NCI-H1417 (cell line): ENCODE results near the gene OAS3.
"Not testable (repeated sequence)": the region's sequence is repeated elsewhere in the genome, so short reads cannot be mapped to it uniquely, and the experiment has no call there.

Experiments used
- DNase-seq, 3 experiments: peaks; one replicate each; lab custom pipeline; 2025; lab: John Stamatoyannopoulos, UW

Gene OAS3

DNA sequence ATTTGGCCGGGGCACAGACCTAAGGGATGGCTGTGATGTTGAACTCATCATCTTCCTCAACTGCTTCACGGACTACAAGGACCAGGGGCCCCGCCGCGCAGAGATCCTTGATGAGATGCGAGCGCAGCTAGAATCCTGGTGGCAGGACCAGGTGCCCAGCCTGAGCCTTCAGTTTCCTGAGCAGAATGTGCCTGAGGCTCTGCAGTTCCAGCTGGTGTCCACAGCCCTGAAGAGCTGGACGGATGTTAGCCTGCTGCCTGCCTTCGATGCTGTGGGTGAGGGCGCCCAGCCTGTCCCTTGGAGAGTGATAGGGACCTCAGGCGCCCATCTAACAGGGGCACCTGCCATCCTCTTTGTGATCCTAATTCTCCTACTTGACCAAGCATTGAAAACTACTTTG is 12.4 kb downstream of the OAS3 start:
- no peak for DNase-seq

DNA sequence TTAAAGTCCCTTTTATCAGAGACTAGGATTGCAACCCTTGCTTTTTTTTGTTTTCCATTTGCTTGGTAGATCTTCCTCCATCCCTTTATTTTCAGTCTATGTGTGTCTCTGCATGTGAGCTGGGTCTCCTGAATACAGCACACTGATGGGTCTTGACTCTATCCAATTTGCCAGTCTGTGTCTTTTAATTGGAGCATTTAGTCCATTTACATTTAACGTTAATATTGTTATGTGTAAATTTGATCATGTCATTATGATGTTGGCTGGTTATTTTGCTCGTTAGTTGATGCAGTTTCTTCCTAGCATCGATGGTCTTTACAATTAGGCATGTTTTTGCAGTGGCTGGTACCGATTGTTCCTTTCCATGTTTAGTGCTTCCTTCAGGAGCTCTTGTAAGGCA is 18.9 kb downstream of the OAS3 start:
- not testable (repeated sequence) for DNase-seq

DNA sequence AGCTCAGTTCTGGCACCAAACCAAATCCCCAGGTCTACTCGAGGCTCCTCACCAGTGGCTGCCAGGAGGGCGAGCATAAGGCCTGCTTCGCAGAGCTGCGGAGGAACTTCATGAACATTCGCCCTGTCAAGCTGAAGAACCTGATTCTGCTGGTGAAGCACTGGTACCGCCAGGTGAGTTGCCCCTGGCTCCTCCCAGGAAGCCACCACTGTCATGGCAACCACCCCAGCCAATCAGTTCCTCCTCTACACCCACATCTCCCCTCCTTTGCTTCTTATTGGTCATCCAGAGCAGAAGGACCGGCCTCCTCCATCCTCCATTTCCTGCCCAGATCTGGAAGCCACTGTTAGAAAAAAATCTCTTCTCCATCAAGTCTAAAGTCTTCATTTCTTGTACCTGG is 22.8 kb downstream of the OAS3 start:
- no peak for DNase-seq

GRCh38 chr12:112961536-112961935 is 23.3 kb downstream of the OAS3 start:
- DNase-seq, result no peak

DNA sequence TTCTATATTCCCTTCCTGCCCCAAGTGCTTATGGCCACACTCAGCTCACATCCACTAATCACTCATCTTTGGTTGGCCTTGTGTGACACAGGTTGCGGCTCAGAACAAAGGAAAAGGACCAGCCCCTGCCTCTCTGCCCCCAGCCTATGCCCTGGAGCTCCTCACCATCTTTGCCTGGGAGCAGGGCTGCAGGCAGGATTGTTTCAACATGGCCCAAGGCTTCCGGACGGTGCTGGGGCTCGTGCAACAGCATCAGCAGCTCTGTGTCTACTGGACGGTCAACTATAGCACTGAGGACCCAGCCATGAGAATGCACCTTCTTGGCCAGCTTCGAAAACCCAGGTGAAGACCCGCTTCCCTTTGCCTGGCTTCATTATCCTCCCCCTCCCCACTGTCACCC is 24.3 kb downstream of the OAS3 start:
- DNase-seq, result no peak

DNA sequence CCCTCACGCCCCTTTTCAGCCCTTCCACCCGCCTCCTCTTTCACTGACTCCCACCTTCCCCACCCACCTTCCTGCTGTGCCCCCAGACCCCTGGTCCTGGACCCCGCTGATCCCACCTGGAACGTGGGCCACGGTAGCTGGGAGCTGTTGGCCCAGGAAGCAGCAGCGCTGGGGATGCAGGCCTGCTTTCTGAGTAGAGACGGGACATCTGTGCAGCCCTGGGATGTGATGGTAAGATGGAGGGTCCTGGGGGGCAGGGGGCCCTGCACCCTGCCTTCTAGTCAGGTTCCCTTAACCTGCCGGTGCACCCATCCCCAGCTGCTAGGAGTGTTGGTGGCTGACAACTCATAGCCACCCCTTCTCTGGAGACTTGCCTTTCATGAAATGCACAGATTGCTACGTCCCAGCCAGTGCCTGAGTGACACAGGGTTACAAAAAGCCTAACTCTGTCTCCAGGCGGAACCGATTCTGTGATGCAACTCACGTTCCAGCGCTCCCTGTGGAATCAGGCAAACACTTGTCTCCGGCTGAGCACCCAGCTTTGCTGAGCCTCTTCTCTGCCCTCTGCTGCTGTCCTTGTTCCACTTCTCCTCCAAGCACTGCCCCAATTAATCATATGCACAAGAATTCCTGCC is 25.1 kb downstream of the OAS3 start:
- DNase-seq, result no peak

DNA sequence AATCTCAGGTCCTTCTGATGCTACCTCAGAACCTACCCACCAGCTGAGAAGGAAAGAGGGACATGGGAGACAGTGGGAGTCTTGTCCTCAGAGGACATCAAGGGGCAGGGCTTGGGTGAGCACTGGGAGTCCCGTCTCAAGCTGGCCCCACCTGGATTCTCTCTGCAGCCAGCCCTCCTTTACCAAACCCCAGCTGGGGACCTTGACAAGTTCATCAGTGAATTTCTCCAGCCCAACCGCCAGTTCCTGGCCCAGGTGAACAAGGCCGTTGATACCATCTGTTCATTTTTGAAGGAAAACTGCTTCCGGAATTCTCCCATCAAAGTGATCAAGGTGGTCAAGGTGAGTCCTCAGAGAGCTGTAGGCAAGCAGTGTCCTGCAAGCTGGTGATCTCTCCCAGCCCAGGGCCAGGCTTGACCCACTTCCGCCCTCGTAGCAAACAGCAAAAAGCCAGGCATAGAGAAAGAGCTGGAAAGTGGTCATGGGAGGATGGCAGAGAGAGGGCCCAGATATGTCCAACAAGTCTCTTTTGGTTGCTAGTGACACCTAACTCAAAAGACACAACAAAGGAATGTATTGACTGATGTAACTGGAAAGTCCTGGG is 25.9 kb downstream of the OAS3 start:
- DNase-seq, result no peak

DNA sequence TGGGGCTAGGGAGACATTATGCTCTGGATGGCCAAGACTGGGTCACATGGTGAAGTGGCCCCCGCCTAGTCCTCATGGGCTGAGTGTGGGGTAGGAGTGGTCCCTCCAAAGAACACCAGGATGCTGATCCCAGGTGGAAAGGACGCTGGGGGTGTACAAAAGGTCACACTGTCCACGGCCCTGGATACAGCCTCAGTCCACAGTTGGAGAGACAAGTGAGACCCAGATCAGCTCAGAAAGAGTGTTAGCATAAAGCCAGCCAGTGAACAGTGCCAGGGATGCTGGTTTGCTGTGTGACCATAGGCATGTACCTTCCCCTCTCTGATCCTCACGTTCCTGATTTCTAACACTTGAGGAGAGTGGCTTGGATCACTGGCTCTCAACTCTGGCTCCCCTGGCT is 26.6 kb downstream of the OAS3 start:
- no peak for DNase-seq

DNA sequence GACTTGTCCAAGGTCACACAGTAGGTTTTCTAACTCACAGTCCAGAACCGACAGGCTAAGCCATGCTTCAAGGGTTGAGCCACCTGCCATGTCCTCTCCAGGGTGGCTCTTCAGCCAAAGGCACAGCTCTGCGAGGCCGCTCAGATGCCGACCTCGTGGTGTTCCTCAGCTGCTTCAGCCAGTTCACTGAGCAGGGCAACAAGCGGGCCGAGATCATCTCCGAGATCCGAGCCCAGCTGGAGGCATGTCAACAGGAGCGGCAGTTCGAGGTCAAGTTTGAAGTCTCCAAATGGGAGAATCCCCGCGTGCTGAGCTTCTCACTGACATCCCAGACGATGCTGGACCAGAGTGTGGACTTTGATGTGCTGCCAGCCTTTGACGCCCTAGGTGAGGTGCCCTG is 27.4 kb downstream of the OAS3 start:
- DNase-seq, result no peak

DNA sequence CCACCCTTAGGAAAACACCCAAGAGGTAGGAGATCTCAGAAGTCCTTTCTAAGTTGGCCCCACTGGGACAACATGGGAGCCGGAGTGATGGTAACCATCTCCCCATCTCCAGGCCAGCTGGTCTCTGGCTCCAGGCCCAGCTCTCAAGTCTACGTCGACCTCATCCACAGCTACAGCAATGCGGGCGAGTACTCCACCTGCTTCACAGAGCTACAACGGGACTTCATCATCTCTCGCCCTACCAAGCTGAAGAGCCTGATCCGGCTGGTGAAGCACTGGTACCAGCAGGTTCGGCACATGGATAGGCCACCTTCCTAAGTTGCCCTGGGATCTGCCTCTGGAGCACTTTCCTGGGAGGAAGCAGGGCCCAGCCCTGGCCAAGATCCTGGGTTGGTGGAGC is 29.0 kb downstream of the OAS3 start:
- DNase-seq, result no peak

DNA sequence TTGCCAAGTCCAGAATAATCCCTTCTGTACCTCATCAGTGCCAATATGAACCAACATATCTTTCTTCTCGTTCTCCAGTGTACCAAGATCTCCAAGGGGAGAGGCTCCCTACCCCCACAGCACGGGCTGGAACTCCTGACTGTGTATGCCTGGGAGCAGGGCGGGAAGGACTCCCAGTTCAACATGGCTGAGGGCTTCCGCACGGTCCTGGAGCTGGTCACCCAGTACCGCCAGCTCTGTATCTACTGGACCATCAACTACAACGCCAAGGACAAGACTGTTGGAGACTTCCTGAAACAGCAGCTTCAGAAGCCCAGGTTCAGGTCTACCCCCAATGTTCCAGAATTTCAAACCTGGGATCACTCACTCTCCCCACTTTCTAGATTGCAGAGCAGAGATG is 29.6 kb downstream of the OAS3 start:
- DNase-seq, result no peak

- DNase-seq, result no peak
Observed at GRCh38 chr12:112969547-112970306, 31.5 kb downstream of the OAS3 start.

DNA sequence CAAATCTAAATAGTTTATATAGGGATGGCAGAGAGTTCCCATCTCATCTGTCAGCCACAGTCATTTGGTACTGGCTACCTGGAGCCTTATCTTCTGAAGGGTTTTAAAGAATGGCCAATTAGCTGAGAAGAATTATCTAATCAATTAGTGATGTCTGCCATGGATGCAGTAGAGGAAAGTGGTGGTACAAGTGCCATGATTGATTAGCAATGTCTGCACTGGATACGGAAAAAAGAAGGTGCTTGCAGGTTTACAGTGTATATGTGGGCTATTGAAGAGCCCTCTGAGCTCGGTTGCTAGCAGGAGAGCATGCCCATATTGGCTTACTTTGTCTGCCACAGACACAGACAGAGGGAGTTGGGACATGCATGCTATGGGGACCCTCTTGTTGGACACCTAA is 32.1 kb downstream of the OAS3 start:
- no peak for DNase-seq

GRCh38 chr12:112971248-112971647 is 33.0 kb downstream of the OAS3 start:
- DNase-seq, result no peak

- DNase-seq, result no peak
Observed at GRCh38 chr12:112973011-112973735, 34.9 kb downstream of the OAS3 start.

- no peak for DNase-seq
Observed at GRCh38 chr12:112973818-112974231, 35.6 kb downstream of the OAS3 start.

DNA sequence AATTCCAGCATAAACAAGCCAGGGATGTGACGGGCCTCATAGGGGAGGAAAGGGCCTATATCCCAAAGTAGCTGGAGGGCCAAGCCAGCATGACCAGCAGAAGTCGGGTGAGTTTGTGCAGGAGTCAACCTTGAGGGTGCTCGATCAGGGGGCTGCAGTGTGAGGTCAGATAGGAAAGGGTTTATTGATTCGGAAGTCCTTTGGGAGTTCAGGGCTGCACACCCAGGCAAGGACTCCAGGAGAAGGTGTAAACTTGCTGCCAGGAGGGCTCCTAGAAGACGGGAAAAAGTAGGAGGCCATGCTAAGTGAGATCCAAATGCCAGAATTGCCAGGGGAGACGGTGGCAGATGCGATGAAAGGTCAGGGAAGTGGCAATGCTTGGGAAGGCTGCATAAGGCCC is 36.6 kb downstream of the OAS3 start:
- DNase-seq, result no peak

DNA sequence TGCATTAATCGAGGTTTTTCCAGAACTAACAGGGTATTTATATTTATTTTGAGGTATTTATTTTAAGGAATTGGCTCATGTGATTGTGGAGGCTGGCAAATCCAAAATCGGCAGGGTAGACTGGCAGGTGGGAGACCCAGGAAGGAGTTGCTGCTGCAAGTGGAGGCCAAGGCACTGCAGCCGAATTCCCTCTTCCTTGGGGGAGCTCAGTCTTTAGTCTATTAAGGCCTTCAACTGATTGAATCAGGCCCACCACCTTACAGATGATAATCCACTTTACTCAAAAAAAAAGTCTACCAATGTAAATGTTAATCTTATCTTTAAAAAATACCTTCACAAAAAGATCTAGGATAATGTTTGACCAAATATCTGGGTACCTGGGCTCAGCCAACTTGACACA is 38.9 kb downstream of the OAS3 start:
- no peak for DNase-seq

GRCh38 chr12:112977641-112978040 is 39.4 kb downstream of the OAS3 start:
- no peak for DNase-seq

GRCh38 chr12:112978163-112979040 is 40.1 kb downstream of the OAS3 start, which contains the start of gene OAS2:
Gene OAS2, plus strand, starts transcription at chr12:112978519. Its CDS starts 90 bp downstream, at chr12:112978609.
- DNase-seq, result no peak

DNA sequence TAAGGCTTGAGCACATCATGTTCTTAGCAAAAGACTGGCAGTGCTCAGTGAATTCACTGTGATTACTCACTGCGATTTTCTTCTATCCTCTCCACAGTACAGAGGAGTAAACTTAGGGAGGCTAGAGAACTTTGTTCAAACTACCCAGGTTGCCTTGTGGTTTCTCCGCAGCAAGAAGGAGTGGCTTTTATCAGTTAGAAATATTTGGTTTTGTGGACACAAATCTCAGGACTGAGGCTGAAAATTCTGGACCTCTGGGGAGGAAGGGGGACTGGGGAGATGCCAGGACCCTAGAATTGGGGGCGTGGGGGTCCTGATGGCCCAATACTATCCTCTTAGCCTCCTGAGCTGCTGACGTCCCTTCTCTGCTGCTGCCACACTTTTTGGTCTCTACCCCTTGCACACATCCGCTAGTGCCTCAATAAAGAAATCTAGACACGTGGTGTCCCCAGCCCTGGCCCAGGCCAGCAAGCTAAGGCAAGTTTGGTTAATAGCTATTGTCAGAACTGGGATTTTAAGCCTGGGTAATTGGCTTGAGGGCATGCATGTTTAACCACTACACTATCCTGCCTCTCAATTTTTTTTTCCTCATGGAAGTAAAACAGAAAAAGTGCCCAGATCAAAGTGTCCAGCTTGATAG is 40.9 kb downstream of the OAS3 start:
- DNase-seq, result no peak
